ENCODE results near the gene IGF2R.
"Not testable (repeated sequence)": the region's sequence is repeated elsewhere in the genome, so short reads cannot be mapped to it uniquely, and the experiment has no call there.

IGF2R gene, protein sequence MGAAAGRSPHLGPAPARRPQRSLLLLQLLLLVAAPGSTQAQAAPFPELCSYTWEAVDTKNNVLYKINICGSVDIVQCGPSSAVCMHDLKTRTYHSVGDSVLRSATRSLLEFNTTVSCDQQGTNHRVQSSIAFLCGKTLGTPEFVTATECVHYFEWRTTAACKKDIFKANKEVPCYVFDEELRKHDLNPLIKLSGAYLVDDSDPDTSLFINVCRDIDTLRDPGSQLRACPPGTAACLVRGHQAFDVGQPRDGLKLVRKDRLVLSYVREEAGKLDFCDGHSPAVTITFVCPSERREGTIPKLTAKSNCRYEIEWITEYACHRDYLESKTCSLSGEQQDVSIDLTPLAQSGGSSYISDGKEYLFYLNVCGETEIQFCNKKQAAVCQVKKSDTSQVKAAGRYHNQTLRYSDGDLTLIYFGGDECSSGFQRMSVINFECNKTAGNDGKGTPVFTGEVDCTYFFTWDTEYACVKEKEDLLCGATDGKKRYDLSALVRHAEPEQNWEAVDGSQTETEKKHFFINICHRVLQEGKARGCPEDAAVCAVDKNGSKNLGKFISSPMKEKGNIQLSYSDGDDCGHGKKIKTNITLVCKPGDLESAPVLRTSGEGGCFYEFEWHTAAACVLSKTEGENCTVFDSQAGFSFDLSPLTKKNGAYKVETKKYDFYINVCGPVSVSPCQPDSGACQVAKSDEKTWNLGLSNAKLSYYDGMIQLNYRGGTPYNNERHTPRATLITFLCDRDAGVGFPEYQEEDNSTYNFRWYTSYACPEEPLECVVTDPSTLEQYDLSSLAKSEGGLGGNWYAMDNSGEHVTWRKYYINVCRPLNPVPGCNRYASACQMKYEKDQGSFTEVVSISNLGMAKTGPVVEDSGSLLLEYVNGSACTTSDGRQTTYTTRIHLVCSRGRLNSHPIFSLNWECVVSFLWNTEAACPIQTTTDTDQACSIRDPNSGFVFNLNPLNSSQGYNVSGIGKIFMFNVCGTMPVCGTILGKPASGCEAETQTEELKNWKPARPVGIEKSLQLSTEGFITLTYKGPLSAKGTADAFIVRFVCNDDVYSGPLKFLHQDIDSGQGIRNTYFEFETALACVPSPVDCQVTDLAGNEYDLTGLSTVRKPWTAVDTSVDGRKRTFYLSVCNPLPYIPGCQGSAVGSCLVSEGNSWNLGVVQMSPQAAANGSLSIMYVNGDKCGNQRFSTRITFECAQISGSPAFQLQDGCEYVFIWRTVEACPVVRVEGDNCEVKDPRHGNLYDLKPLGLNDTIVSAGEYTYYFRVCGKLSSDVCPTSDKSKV (N-terminal part only)

GRCh38 chr6:159968295-159969203 lies at the start of gene IGF2R:
Gene IGF2R, plus strand, starts transcription at chr6:159969082. Its CDS starts 165 bp downstream, at chr6:159969247.
- peak; percentile 86 to 96 (median 91) for DNase-seq

DNA sequence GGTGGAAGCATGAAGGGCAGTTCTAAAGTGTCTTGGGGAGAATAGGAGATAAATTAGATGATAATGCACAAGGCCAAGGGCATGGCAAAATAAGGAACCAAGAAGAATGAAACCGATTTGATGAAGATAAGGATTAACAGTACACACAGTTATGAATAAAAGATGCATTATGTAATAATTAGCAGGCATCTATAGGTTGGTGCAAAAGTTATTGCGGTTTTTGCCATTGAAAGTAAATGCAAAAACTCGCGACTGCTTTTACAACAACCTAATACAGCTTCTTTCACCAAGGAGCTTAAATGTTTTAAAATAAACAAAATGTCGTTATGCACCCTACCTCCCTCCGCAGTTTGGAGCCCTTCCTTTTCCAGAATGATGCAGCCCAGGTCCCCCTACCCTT lies 49.1 kb upstream of the IGF2R start:
- no peak for DNase-seq

DNA sequence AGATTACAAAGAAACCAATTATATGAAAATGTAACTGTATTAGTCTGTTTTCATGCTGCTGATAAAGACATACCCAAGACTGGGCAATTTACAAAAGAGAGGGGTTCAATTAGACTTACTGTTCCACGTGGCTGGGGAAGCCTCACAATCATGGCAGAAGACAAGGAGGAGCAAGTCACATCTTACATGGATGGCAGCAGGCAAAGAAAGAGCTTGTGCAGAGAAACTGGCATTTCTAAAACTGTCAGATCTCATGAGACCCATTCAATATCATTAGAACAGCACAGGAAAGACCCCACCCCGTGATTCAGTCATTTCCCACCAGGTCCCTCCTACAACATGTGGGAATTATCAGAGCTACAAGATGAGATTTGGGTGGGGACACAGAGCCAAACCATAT lies 44.7 kb upstream of the IGF2R start:
- not testable (repeated sequence) for DNase-seq

- DNase-seq: no peak
Measured at GRCh38 chr6:159926542-159927203, 42.2 kb upstream of the IGF2R start.

GRCh38 chr6:159929819-159930218 lies 39.1 kb upstream of the IGF2R start:
- peak; percentile 32 to 51 (median 42) for DNase-seq

GRCh38 chr6:159931112-159931511 lies 37.8 kb upstream of the IGF2R start:
- no peak for DNase-seq

GRCh38 chr6:159931846-159932245 lies 37.0 kb upstream of the IGF2R start:
- no peak for DNase-seq

GRCh38 chr6:159933077-159933476 lies 35.8 kb upstream of the IGF2R start:
- no peak for DNase-seq

DNA sequence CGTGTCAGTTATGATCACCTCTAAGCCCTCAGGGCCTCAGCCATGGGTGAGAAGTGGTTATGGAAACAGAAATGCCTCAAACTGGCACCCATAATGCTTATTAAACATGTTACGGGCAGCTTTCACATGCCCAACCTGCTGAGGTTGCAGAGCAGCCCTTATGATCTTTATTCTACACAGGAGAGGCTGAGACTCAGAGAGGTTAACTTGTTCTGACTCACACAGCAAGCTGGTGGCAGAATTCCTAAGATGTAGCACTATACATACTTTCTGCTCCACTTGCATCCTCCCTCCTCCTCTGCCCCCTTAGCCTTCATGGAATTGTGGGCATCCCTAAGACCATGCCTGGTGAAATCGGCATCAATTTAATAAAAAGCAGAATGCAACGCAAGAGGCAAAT lies 34.7 kb upstream of the IGF2R start:
- no peak for DNase-seq

GRCh38 chr6:159935065-159935464 lies 33.8 kb upstream of the IGF2R start:
- no peak for DNase-seq

GRCh38 chr6:159935633-159936032 lies 33.2 kb upstream of the IGF2R start:
- DNase-seq: peak in 2 of 3 donors; percentile 28 to 43

DNA sequence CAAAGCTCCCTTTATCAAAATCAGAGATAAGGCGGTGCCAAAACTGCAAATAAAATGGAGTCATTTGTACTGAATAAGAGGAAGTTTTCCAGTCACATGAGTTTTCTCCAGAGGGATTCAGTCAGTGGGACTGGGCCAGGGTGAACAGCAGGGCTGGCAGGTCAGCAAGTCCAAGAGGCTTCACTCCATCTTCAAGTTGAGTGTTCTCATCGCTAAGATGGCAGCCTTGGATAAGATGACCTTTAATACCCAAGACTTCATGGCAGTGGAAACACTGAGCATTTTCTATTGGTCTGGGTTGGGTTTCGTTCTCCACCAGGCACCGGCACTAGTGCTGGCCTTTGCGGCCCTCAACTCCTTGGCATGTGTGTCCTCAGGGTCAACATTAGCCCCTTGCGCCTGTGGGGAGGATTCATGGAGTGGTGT lies 29.3 kb upstream of the IGF2R start:
- DNase-seq: no peak

DNA sequence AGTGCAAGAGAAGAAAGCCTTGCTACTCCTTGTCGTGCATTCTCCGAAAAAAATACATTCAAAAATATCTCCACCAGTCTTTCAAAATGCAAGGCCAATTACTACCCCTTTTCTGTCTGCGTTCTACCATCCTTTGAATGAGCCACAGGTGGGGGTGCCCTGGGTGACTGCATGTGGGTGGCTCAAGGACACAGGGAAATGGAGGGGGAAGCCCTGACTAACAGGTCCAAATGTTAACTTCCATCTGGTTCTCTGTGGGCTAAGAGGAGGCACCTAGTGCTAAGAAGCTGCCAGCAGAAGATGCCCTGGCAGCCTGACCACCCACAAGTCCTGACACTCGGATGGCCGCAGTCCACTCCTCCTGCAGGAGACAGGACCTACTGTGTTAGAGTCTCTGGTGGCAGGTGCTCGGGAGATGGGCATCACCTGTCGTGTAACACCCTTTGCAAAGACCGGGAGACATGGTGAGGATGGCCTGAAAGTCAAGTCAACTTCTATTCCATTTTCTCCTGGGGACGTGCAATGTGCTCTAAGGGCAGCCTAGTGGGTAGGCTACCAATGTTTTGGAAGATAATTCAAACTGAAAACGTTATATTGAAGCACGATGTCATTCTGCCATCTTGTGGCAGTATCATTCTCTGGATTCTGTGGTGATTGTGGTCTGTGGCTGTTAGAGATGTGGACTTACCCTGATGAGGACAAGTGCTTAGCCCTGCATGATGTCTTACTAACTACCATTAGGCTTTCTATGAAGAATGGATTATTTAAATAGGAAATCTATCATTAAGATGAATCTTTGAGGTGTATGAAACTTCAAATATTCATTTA lies 27.4 kb upstream of the IGF2R start:
- DNase-seq: peak; percentile 59 to 76 (median 72)

- DNase-seq: peak; percentile 54 to 60 (median 56)
Measured at GRCh38 chr6:159943101-159943632, 25.7 kb upstream of the IGF2R start.

GRCh38 chr6:159943968-159944598 lies 24.8 kb upstream of the IGF2R start:
- DNase-seq: peak; percentile 86 to 92 (median 86)

DNA sequence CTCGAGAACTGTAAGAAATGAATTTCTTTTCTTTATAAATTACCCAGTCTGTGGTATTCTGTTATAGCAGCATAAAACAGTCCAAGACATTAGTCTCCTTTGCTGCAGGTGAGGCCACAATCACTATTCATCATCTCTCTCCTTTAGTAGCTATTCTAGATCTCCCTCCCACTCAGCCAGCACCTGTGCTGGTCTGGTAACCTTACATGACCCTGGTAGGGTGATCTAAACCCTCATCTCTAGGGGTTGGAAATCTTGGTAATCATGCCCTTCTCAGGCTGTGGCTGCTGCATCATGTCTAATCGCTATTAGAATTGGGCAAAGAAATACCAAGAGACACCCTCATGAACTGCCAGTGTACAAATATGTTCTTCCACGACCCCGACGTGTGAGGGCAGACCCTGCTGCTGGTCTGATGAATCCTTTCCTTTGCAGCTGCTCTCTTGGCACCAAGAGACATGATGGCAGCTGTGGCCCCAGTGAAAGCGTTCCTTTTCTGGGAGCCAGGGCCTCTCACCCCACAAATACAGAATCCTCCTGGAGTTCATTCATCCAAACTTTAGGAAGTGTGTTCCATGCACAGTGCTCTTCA lies 23.0 kb upstream of the IGF2R start:
- DNase-seq: no peak

- no peak for DNase-seq
Measured at GRCh38 chr6:159946912-159947311, 22.0 kb upstream of the IGF2R start.

DNA sequence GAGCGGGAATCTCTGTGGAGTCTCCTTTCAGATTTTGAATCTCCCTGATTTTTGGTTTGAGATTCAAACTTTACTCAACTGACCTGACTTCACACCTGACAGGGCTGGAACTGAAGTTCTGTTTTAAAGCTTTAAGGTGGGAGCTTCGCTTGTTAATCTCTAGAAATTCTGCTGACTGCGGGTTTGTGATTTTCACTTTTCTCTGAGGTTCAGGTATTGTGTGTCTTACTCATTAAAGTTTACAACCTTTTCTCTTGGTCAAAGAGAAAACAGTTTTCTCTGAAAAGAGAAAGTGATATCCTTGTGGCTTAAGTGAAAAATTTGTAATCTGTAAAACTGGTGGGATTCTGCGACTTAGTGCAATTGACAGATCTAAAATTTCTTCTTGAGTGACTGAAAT lies 20.7 kb upstream of the IGF2R start:
- DNase-seq: no peak

DNA sequence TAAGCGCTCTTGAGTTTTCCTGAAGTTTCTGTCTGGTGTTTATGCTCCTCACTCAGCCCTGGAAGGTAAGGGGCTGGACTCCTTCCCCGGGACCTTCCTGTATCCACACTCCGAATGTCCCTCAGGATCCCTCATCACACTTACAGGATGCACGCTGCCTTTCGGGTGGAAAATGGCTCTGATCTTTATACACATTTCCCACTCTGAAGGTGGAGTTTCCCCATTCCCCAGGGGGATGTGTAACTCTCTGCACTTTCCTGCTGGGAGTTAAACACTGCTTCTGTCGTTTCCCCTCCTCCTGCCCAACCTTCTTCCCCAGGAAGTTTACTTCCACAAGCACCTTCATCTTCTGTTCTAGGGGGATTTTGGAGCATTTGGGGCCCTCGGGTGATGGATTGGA lies 17.1 kb upstream of the IGF2R start:
- DNase-seq: no peak
